K562 (cell line): ENCODE results near the gene LGR6. TPM values are rescaled to one million over a fixed set of nuclear protein-coding genes. Genes with fewer than 3 reads are reported as not detected.
A peak's percentile ranks its signal among the peaks of the same experiment; 100 is the strongest.

ENCODE experiments used
- ARID4B ChIP-seq: sonication (generic); formaldehyde crosslinking; IDR thresholded peaks from 2 replicates; pipeline ENCODE4 v1.8.0; 2022; ENCODE audit warnings: mild to moderate bottlenecking, missing genetic modification reagents
- CEBPB ChIP-seq: fragments of 450-650 bp; IDR thresholded peaks from 2 replicates; pipeline ENCODE4 v1.6.1; 2016; ENCODE audit warnings: missing genetic modification characterization, missing compliant biosample characterization
- EGR1 ChIP-seq: fragments of 450-650 bp; conservative IDR thresholded peaks from 2 replicates; pipeline ENCODE4 v1.6.1; 2017; ENCODE audit warnings: mild to moderate bottlenecking
- FOXJ3 ChIP-seq: sonication (generic); formaldehyde crosslinking; IDR thresholded peaks from 2 replicates; pipeline ENCODE4 v1.4.0; 2020; ENCODE audit warnings: mild to moderate bottlenecking, missing genetic modification reagents
- GTF2E2 ChIP-seq: fragments of 200-800 bp; sonication (Bioruptor generic); IDR thresholded peaks from 2 replicates; pipeline ENCODE4 v1.6.1; 2016; ENCODE audit warnings: missing genetic modification characterization, missing compliant biosample characterization
- HBP1 ChIP-seq: fragments of 450-650 bp; formaldehyde crosslinking; IDR thresholded peaks from 2 replicates; pipeline ENCODE4 v1.4.0; 2022; ENCODE audit warnings: missing genetic modification characterization
- MNT ChIP-seq, 2 experiments: fragments of 450-650 bp; conservative IDR thresholded peaks; 2 replicates each; pipeline ENCODE4 v1.6.1; 2017; ENCODE audit warnings: mild to moderate bottlenecking in 2 of 2, moderate library complexity in 2 of 2
- NRF1 ChIP-seq, 2 experiments: fragments of 450-650 bp; IDR thresholded peaks in 1 of 2; conservative IDR thresholded peaks in 1 of 2; 2 replicates each; pipeline ENCODE4 v1.6.1; 2014; ENCODE audit warnings: mild to moderate bottlenecking in 2 of 2
- NUFIP1 ChIP-seq: fragments of 450-650 bp; IDR thresholded peaks from 2 replicates; pipeline ENCODE4 v1.6.1; 2018; ENCODE audit not compliant: partially characterized antibody
- PPARD ChIP-seq: fragments of 250-450 bp; sonication (Bioruptor Pico); IDR thresholded peaks from 2 replicates; pipeline ENCODE4 v1.8.0; 2022; ENCODE audit warnings: inconsistent platforms, mild to moderate bottlenecking, moderate library complexity
- USF2 ChIP-seq: sonication (generic); formaldehyde crosslinking; IDR thresholded peaks from 2 replicates; pipeline ENCODE4 v1.5.0; 2020; ENCODE audit warnings: missing genetic modification reagents
- YY1 ChIP-seq, 3 experiments: IDR thresholded peaks; 2 replicates each; pipeline ENCODE4 v1.6.1; 2011; ENCODE audit warnings: low read length in 2 of 3, mild to moderate bottlenecking in 2 of 3, moderate library complexity in 2 of 3, borderline replicate concordance in 1 of 3, control low read depth in 1 of 3, low read depth in 1 of 3; ENCODE audit not compliant: insufficient read depth in 3 of 3, insufficient replicate concordance in 2 of 3, control insufficient read depth in 1 of 3, insufficient read length in 1 of 3; ENCODE audit errors: extremely low read depth in 1 of 3
- ZNF212 ChIP-seq: fragments of 450-650 bp; formaldehyde crosslinking; IDR thresholded peaks from 2 replicates; pipeline ENCODE4 v1.4.0; 2020; ENCODE audit warnings: mild to moderate bottlenecking
- ZNF699 ChIP-seq: fragments of 250-450 bp; sonication (Bioruptor Pico); IDR thresholded peaks from 2 replicates; pipeline ENCODE4 v1.8.0; 2021; ENCODE audit warnings: mild to moderate bottlenecking, moderate library complexity; ENCODE audit not compliant: insufficient replicate concordance
- ZNF76 ChIP-seq: fragments of 250-450 bp; sonication (Bioruptor Pico); IDR thresholded peaks from 2 replicates; pipeline ENCODE4 v1.4.0; 2020; ENCODE audit warnings: mild to moderate bottlenecking, moderate library complexity, borderline replicate concordance
- polyA plus RNA-seq, 8 experiments: library from polyadenylated mRNA; depleted of rRNA in 4 of 8; stranded (reverse) in 5 of 8; unstranded in 3 of 8; fragments of >200 nt; fragmentation: Nextera tagmentation in 2 of 8; fragmentation: Illumina TruSeq in 1 of 8; extraction: Ambion mirVana in 2 of 8; extraction: Trizol in 1 of 8; gene quantifications; 2 replicates each; pipeline versions ENCODE4 v1.2.1 to v1.2.3, GENCODE V29; 2011 to 2014; ENCODE audit warnings: inconsistent platforms in 1 of 8, missing spikeins in 1 of 8
- total RNA-seq, 7 experiments: library from RNA; depleted of rRNA in 6 of 7; stranded (reverse); fragments of >200 nt in 6 of 7; fragmentation: Illumina TruSeq in 2 of 7; extraction: Trizol in 2 of 7; gene quantifications; 2 replicates each; pipeline versions ENCODE4 v1.2.1 to v1.2.3, GENCODE V29; 2011 to 2021; ENCODE audit warnings: low replicate concordance in 1 of 7

LGR6 gene
- total and polyA plus RNA-seq, 9 of the 15 experiments (the other 6 are each of a cell fraction or from before 2014, with no cell fraction given) = 0.01 to 0.54 (median 0.17) TPM; not detected in 1

GRCh38 chr1:202160377-202160940 is 33.1 kb upstream of the LGR6 start, which contains the start of gene PTPN7 (continued):
- TF ChIP-seq HBP1 = 0 out of 2 replicates have a peak, but pooled peaks have one; percentile 7
- 0 out of 2 replicates have a peak, but pooled peaks have one; percentile 26 for TF ChIP-seq PPARD (CRISPR knock-in tag)
- no peak for TF ChIP-seq FOXJ3 (CRISPR knock-in tag)
- peak; percentile 12; the same call in 1 of the 2 replicates for TF ChIP-seq ZNF76 (CRISPR knock-in tag)
- no peak for TF ChIP-seq USF2
- TF ChIP-seq CEBPB (tag) = no peak
- TF ChIP-seq GTF2E2 = no peak
- no peak for TF ChIP-seq NUFIP1
- 0 out of 2 replicates have a peak, but pooled peaks have one; percentile 12 for TF ChIP-seq ZNF212
- peak; percentile 99 for TF ChIP-seq EGR1
- TF ChIP-seq YY1 (IDR thresholded peaks at IDR 0.05; ENCODE audit: borderline replicate concordance in 1 of 3, control insufficient read depth in 1 of 3, extremely low read depth in 1 of 3, insufficient read depth in 3 of 3, insufficient read length in 1 of 3, insufficient replicate concordance in 2 of 3, low read depth in 1 of 3, low read length in 2 of 3) = peak in 1 of 3 experiments; percentile 39
- TF ChIP-seq MNT (conservative IDR thresholded peaks at IDR 0.05) = no peak
- TF ChIP-seq ZNF699 (CRISPR knock-in tag) = no peak
- TF ChIP-seq NRF1 (conservative IDR thresholded peaks at IDR 0.05 in 1 of 2, IDR thresholded peaks at IDR 0.05 in 1 of 2) = no peak
- TF ChIP-seq ARID4B = no peak
